ENCODE measurements around the gene VPS37D.
"Not testable (repeated sequence)": the region's sequence is repeated elsewhere in the genome, so short reads cannot be mapped to it uniquely, and the experiment has no call there.

Gene VPS37D

GRCh38 chr7:73718905-73719805 lies 51.5 kb downstream of the VPS37D start, which contains the start of gene STX1A:
TSS of gene STX1A (minus strand) at chr7:73719669. CDS start at chr7:73719631, 38 bp downstream.
- Histone ChIP-seq H3K36me3 (ENCODE audit: low read length) (no peaks in the 10 kb centered on the region), H3K4me2 (ENCODE audit: low read depth, low read length, poor library complexity, severe bottlenecking) (peak within 1 kb of the TSS; percentile 96), H3K27ac (ENCODE audit: low read depth, low read length) (no peak within 1 kb of the TSS), H3K79me2 (ENCODE audit: insufficient read depth, low read length) (no peaks in the 10 kb centered on the region), H3K4me3 (ENCODE audit: insufficient read depth, low read length, poor library complexity, severe bottlenecking) (peak within 1 kb of the TSS; percentile 88), H3K9me2 (replicated peaks; ENCODE audit: insufficient read depth, low read length) (no peaks in the 10 kb centered on the region), H3F3A (ENCODE audit: insufficient read depth) (no peaks in the 10 kb centered on the region), H3K9me3 (ENCODE audit: insufficient read depth, low read length) (no peaks in the 10 kb centered on the region), H2AFZ (ENCODE audit: low read depth, low read length, severe bottlenecking) (peak within 1 kb of the TSS; percentile 99), H3K27me3 (ENCODE audit: low read length) (no peaks in the 10 kb centered on the region), H4K20me1 (ENCODE audit: low read depth, low read length) (0 out of 2 replicates have a peak, but pooled peaks cover 2% of the 10 kb centered on the region), H3K9ac (ENCODE audit: low read length) (peak within 1 kb of the TSS; percentile 97)
- TF ChIP-seq CTCF (IDR thresholded peaks at IDR 0.05; ENCODE audit: insufficient read depth, low read length, poor library complexity, severe bottlenecking) (no peak), EZH2phosphoT487 (conservative IDR thresholded peaks at IDR 0.05; ENCODE audit: low read length) (no peak; the same call in 1 of the 2 replicates)

GRCh38 chr7:73719806-73720169 lies 52.2 kb downstream of the VPS37D start:
- Histone ChIP-seq H3K9me2 (replicated peaks; ENCODE audit: insufficient read depth, low read length) (no peaks in the 10 kb centered on the region), H3K27ac (ENCODE audit: low read depth, low read length) (no peak overlapping the region), H4K20me1 (ENCODE audit: low read depth, low read length) (0 out of 2 replicates have a peak, but pooled peaks cover 2% of the 10 kb centered on the region), H3K4me2 (ENCODE audit: low read depth, low read length, poor library complexity, severe bottlenecking) (peak overlapping the region; percentile 67), H3K36me3 (ENCODE audit: low read length) (no peaks in the 10 kb centered on the region), H3F3A (ENCODE audit: insufficient read depth) (no peaks in the 10 kb centered on the region), H3K79me2 (ENCODE audit: insufficient read depth, low read length) (no peaks in the 10 kb centered on the region), H3K9me3 (ENCODE audit: insufficient read depth, low read length) (no peaks in the 10 kb centered on the region), H3K27me3 (ENCODE audit: low read length) (no peaks in the 10 kb centered on the region), H2AFZ (ENCODE audit: low read depth, low read length, severe bottlenecking) (peak overlapping the region; percentile 53), H3K9ac (ENCODE audit: low read length) (peak overlapping the region; percentile 36; the same call in 1 of the 2 replicates), H3K4me3 (ENCODE audit: insufficient read depth, low read length, poor library complexity, severe bottlenecking) (peak overlapping the region; percentile 59)
- no peak for TF ChIP-seq CTCF (IDR thresholded peaks at IDR 0.05; ENCODE audit: insufficient read depth, low read length, poor library complexity, severe bottlenecking)
- TF ChIP-seq EZH2phosphoT487 (conservative IDR thresholded peaks at IDR 0.05; ENCODE audit: low read length), result no peak

GRCh38 chr7:73720443-73720842 lies 52.8 kb downstream of the VPS37D start:
- not testable (repeated sequence) for H2AFZ ChIP-seq (ENCODE audit: low read depth, low read length, severe bottlenecking); H3K27ac ChIP-seq (ENCODE audit: low read depth, low read length); H4K20me1 ChIP-seq (ENCODE audit: low read depth, low read length); H3K79me2 ChIP-seq (ENCODE audit: insufficient read depth, low read length); H3K4me3 ChIP-seq (ENCODE audit: insufficient read depth, low read length, poor library complexity, severe bottlenecking); H3F3A ChIP-seq (ENCODE audit: insufficient read depth); H3K9me3 ChIP-seq (ENCODE audit: insufficient read depth, low read length); H3K4me2 ChIP-seq (ENCODE audit: low read depth, low read length, poor library complexity, severe bottlenecking); H3K9me2 ChIP-seq (replicated peaks; ENCODE audit: insufficient read depth, low read length); H3K27me3 ChIP-seq (ENCODE audit: low read length); H3K9ac ChIP-seq (ENCODE audit: low read length); H3K36me3 ChIP-seq (ENCODE audit: low read length)

GRCh38 chr7:73721377-73721817 lies 53.8 kb downstream of the VPS37D start:
- no peaks in the 10 kb centered on the region for H3K79me2 ChIP-seq (ENCODE audit: insufficient read depth, low read length)
- 0 out of 2 replicates have a peak, but pooled peaks cover 2% of the 10 kb centered on the region for H4K20me1 ChIP-seq (ENCODE audit: low read depth, low read length)
- H2AFZ ChIP-seq (ENCODE audit: low read depth, low read length, severe bottlenecking), result no peak overlapping the region
- no peaks in the 10 kb centered on the region for H3F3A ChIP-seq (ENCODE audit: insufficient read depth)
- no peak overlapping the region for H3K27ac ChIP-seq (ENCODE audit: low read depth, low read length)
- no peaks in the 10 kb centered on the region for H3K9me3 ChIP-seq (ENCODE audit: insufficient read depth, low read length)
- H3K9me2 ChIP-seq (replicated peaks; ENCODE audit: insufficient read depth, low read length), result no peaks in the 10 kb centered on the region
- no peaks in the 10 kb centered on the region for H3K36me3 ChIP-seq (ENCODE audit: low read length)
- H3K4me2 ChIP-seq (ENCODE audit: low read depth, low read length, poor library complexity, severe bottlenecking), result no peak overlapping the region
- H3K9ac ChIP-seq (ENCODE audit: low read length), result no peak overlapping the region
- TF ChIP-seq EZH2phosphoT487 (conservative IDR thresholded peaks at IDR 0.05; ENCODE audit: low read length) (no peak), CTCF (IDR thresholded peaks at IDR 0.05; ENCODE audit: insufficient read depth, low read length, poor library complexity, severe bottlenecking) (no peak)
- H3K4me3 ChIP-seq (ENCODE audit: insufficient read depth, low read length, poor library complexity, severe bottlenecking), result no peak overlapping the region
- no peaks in the 10 kb centered on the region for H3K27me3 ChIP-seq (ENCODE audit: low read length)

Data from SU-DHL-6 (cell line).